HG02798 (cell line): ENCODE measurements around the gene COP1.

Source experiments
- ATAC-seq: cut with Tn5 transposase; IDR thresholded peaks from one replicate; pipeline ENCODE4 v1.9.1; 2021; ENCODE audit warnings: mild to moderate bottlenecking; ENCODE audit not compliant: unreplicated experiment, poor library complexity

Gene COP1

DNA sequence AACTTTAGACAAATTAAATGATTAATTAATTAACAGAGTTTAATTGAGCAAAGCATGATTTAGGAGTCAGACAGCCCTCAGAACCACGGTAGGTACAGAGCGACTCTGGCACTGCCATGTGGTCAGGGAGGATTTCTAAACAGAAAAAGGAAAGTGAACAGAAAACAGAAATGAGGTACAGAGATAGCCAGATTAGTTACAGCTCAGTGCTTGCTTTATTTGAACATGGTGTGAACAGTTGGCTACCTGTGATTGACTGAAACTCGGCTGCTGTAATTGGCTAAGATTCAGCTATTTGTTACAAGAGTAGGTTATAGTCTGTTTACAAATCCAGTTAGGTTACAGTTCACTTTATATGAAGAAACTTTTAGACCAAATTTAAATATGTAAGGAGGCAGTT is 300.7 kb downstream of the COP1 start:
- no peak for ATAC-seq

GRCh38 chr1:175904808-175905207 is 302.3 kb downstream of the COP1 start:
- ATAC-seq, result no peak

GRCh38 chr1:175902281-175902680 is 304.8 kb downstream of the COP1 start:
- no peak for ATAC-seq

- ATAC-seq, result no peak
Observed at GRCh38 chr1:175901076-175901836, 305.8 kb downstream of the COP1 start.

DNA sequence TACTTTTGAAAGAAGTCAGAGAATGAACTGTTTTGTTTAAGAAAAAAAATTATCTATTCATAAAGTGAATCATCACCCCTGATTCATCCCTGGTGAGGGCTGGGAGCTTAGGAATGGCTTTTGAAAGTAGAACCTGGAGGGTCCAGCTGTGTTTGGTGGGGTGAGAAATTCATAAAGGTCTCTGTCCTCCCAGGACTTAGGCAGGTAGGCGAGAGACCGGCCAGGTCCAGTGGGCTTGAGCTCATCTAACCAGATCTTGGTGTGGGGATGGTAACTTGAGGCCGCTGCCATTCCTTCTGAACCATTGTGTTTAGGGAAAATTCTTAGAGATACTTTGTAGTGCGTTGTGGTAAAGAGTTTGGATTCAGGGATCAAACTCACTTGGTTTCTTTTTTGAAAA is 306.9 kb downstream of the COP1 start:
- no peak for ATAC-seq

GRCh38 chr1:175895966-175896365 is 311.1 kb downstream of the COP1 start:
- ATAC-seq, result no peak
